HG03469 (cell line): ENCODE measurements around the gene PITX1.
A peak's percentile ranks its signal among the peaks of the same experiment; 100 is the strongest.

Source experiments
- ATAC-seq: cut with Tn5 transposase; IDR thresholded peaks from one replicate; pipeline ENCODE4 v1.9.1; 2021; ENCODE audit warnings: mild to moderate bottlenecking, moderate library complexity, moderate number of reproducible peaks; ENCODE audit not compliant: unreplicated experiment

PITX1 gene

GRCh38 chr5:135062216-135063055, 28.4 kb upstream of the PITX1 start:
- ATAC-seq = no peak

DNA sequence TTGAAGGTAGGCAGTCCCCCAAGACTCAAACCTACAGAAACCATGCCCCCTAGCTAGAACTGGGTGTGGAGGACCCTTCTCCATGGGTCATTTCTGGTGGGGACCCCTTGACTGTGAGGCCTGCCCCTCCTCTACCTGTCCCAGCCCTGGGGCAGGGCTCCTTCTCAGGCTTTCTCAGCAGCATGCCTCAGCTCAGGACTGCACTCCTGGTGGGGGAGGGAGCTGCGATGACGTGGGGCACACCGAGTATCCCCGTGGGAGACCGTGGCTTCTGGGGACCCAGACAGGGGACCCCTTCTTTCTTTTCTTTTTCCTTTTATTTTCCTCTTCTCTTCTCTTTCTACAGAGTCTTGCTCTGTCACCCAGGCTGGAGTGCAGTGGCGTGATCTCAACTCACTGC, 27.0 kb upstream of the PITX1 start:
- ATAC-seq = no peak

DNA sequence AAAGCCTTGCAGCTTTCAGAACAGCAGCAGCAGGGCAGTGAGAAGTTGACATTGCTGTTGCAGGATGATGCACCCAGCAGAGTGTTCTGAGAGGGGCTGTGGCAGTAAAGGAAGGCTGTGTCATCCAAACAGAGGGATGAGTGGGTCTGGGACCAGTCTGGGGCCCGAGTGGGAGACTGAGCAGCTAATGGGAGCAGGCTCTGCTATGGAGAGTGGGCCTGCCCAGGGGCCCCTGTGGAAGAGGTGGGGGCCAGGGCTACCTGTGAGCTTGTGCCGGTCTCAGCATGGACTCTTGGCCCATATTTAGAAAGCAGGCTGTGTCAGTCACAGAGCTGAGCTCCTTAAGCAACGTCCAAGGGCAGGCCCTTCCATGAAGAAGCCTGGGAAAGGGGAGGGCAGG, 26.0 kb upstream of the PITX1 start:
- ATAC-seq = no peak

GRCh38 chr5:135059000-135059923, 25.2 kb upstream of the PITX1 start:
- no peak for ATAC-seq

GRCh38 chr5:135058331-135058732, 24.3 kb upstream of the PITX1 start:
- ATAC-seq = no peak

DNA sequence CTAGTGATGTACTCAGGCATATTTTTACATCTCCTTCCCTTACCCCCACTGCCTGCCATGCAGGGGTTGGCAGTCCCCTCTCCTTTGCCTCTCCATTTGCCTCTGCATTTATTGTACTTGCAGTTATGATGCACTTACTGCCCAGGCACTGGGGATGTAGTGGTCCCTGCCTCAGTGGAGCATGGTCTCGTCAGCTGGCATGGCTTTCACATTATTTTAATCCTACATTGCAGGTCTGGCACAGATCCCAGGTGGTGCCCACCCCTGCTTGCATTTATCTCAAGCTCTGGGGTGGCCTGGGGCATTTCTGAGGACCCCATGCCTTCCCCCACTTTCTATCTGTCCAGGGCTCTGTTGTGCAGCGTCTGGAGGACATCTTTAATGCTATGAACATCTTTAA, 23.2 kb upstream of the PITX1 start:
- ATAC-seq = no peak

GRCh38 chr5:135056316-135057030, 22.4 kb upstream of the PITX1 start:
- ATAC-seq = no peak

- ATAC-seq = no peak
These were observed 21.4 kb upstream of the PITX1 start for GRCh38 chr5:135055396-135055795.

GRCh38 chr5:135054546-135054945, 20.5 kb upstream of the PITX1 start:
- ATAC-seq = no peak

DNA sequence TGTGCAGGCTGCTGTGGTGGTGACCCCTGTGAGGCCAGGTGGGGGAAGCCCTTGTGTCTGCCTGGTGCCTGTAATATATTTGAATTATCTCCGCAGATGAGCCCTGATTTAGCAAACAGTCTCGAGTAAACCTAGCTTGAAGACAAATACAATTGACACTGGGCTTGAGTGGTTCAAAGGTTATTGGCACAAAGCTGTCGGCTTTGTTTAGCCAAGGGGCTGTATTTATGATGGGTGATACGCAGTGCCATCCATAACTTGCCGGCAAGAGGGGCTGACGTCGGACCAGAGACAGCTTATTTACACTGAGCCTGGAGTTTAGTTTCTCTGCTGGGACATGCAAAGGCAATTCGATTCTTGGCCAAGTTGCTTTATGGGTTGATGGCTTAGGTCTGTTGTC, 20.0 kb upstream of the PITX1 start:
- no peak for ATAC-seq

DNA sequence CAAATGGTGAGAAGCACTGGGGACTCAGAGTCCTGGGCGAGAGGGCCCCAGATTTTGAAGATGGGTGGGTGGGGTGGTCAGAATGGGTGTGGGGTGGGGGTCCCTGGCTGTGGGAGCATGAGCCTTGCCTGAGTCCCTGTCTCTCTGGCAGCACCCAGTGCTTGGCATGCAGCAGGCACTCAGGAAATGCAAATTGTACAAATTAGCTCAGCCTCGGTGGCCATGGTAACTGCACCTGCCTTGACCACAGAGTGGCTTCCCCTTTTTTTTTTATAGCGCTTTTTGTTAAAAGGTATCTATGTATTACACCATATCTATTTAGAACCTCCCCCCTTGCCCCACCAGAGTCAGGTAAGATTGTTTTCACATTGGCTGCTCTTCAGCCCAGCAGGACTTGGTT, 19.2 kb upstream of the PITX1 start:
- peak; percentile 95 for ATAC-seq

GRCh38 chr5:135052511-135053145, 18.6 kb upstream of the PITX1 start:
- ATAC-seq = no peak

DNA sequence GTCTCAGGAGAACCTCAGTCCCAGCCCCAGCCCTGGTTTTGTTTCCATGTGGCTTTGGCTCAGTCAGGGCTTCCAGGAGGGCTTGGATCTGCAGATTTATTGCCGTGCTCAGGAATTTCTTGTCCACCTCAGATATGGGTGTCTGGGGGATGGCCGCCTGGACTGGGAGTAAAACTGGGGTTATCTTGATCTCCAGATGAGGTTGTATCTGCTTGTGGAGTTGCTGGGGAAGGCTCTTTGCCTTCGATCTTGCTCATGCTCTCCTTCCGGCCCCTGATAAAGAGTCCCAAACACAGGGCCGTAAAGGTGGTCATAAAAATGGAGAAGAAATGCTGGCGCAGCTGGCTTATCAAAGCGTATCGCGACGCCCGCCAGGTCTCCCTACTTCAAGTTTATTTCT, 17.8 kb upstream of the PITX1 start:
- no peak for ATAC-seq

GRCh38 chr5:135051399-135051798, 17.4 kb upstream of the PITX1 start:
- ATAC-seq = no peak

DNA sequence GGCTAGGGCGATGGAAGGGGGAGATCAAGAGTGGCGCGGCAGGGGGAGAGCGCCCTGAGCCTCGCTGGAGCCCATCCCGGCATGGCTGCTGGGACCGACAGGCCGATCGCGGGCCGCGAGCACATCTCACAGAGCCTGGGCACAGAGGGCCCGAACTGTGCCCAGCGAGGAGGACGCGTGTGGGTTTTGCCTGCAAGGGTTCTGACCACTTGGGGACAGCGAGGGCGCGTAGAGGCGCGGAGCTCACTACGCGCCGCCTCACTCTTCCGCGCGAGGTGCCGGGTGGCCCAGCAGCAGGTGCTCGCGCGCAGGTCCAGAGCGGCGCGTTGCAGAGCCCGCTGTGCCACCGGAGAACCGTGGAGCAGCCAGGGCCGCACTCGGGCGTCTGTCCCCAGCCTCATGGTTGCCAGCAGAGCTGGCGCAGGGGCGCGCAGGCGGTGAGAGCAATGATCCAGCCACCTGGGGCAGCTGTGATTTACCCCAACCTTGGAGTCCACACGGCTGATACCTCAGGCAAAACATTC, 16.3 kb upstream of the PITX1 start:
- no peak for ATAC-seq

GRCh38 chr5:135048930-135049329, 14.9 kb upstream of the PITX1 start:
- no peak for ATAC-seq

DNA sequence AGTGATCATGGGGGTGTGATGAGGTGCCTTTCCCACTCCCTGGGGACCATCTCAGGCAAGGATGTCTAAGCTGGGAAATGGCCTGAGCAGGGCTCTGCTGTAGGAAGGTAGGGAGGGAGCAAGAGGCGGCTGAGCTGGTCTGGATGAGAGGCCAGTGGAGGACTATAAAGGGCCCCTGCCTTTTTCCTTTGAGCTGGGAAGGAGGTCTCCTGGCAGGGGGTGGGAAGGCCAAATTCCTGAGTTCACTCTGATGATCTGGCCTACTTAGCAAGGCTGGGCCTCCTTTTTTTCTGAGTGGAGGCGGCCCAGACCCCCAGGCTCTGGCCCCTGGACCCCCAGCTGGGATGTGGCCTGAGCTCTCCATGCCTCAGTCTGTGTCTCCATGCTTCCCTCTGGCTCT, 14.3 kb upstream of the PITX1 start:
- no peak for ATAC-seq

- ATAC-seq = no peak
These were observed 13.3 kb upstream of the PITX1 start for GRCh38 chr5:135047347-135047695.

- no peak for ATAC-seq
These were observed 12.8 kb upstream of the PITX1 start for GRCh38 chr5:135046661-135047346.

DNA sequence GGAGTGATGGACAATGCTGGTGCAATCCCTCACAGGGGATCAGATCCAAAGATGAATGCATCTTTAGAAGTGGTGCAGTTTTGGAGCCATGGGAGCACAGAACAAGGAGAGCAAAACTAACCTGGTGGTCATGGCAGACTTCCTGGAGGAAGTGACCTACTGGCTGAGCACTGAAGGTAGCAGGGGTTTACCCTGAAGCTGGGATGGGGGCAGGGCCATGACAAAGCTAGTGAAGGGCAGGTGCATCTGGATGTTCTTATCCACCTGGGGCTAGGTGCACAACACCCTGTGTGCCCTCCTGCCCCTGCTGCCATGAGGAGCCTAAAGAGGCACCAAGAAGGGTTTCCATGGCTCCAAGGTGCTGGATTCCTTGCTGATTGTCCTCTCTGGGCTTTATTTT, 11.5 kb upstream of the PITX1 start:
- ATAC-seq = no peak
